HepG2 (cell line): ENCODE results near the gene MAN2B2. TPM values are rescaled to one million over a fixed set of nuclear protein-coding genes. Genes with fewer than 3 reads are reported as not detected.

Experiments used
- CSRNP1 ChIP-seq: sonication (generic); formaldehyde crosslinking; IDR thresholded peaks from 2 replicates; pipeline ENCODE4 v1.8.1; 2023; ENCODE audit warnings: mild to moderate bottlenecking, missing genetic modification reagents
- EED ChIP-seq: sonication (generic); formaldehyde crosslinking; IDR thresholded peaks from 2 replicates; pipeline ENCODE4 v1.5.0; 2020; ENCODE audit warnings: mild to moderate bottlenecking, missing genetic modification reagents
- GLI4 ChIP-seq: sonication (generic); formaldehyde crosslinking; IDR thresholded peaks from 2 replicates; pipeline ENCODE4 v1.5.1; 2020; ENCODE audit warnings: missing genetic modification reagents, mild to moderate bottlenecking, moderate library complexity, borderline replicate concordance
- MED1 ChIP-seq: sonication (generic); formaldehyde crosslinking; IDR thresholded peaks from 2 replicates; pipeline ENCODE4 v1.4.0; 2020; ENCODE audit warnings: missing genetic modification reagents
- SIX1 ChIP-seq: sonication (generic); formaldehyde crosslinking; IDR thresholded peaks from 2 replicates; pipeline ENCODE4 v1.4.0; 2020; ENCODE audit warnings: missing genetic modification reagents, borderline replicate concordance
- SSRP1 ChIP-seq: IDR thresholded peaks from 2 replicates; pipeline ENCODE4 v1.6.1; 2016; ENCODE audit warnings: control low read depth
- YEATS2 ChIP-seq: sonication (generic); formaldehyde crosslinking; IDR thresholded peaks from 2 replicates; pipeline ENCODE4 v1.4.0; 2020; ENCODE audit warnings: missing genetic modification reagents, borderline replicate concordance
- ZNF609 ChIP-seq: sonication (generic); formaldehyde crosslinking; IDR thresholded peaks from 2 replicates; pipeline ENCODE4 v1.4.0; 2020; ENCODE audit warnings: mild to moderate bottlenecking, missing genetic modification reagents, borderline replicate concordance
- ZNF639 ChIP-seq: conservative IDR thresholded peaks from 2 replicates; pipeline ENCODE4 v1.6.1; 2018; ENCODE audit warnings: missing genetic modification reagents
- ZNF703 ChIP-seq: sonication (generic); formaldehyde crosslinking; IDR thresholded peaks from 2 replicates; pipeline ENCODE4 v1.5.1; 2020; ENCODE audit warnings: missing genetic modification reagents, mild to moderate bottlenecking, moderate library complexity, borderline replicate concordance
- ZNF850 ChIP-seq: sonication (generic); formaldehyde crosslinking; conservative IDR thresholded peaks from 2 replicates; pipeline ENCODE4 v1.9.0; 2021; ENCODE audit warnings: mild to moderate bottlenecking, missing genetic modification reagents
- polyA plus RNA-seq, 8 experiments: library from polyadenylated mRNA; depleted of rRNA in 3 of 8; stranded (reverse) in 7 of 8; unstranded in 1 of 8; fragments of >200 nt; fragmentation: Illumina TruSeq in 4 of 8; extraction: Trizol in 4 of 8; gene quantifications; 2 replicates each; pipeline versions ENCODE4 v1.2.1 to v1.2.3, GENCODE V29; 2011 to 2016; ENCODE audit warnings: low read depth in 4 of 8, missing spikeins in 1 of 8, mixed read lengths in 1 of 8; ENCODE audit not compliant: insufficient read depth in 1 of 8
- total RNA-seq, 5 experiments: library from RNA; depleted of rRNA; stranded (reverse); fragments of >200 nt; fragmentation: Illumina TruSeq; extraction: Trizol; gene quantifications; 2 replicates each; pipeline ENCODE4 v1.2.3, GENCODE V29; 2016; ENCODE audit warnings: low read depth in 1 of 5
- TF ChIP-seq, protein P1 (sequence below): fragments of 450-650 bp; IDR thresholded peaks from 2 replicates; pipeline ENCODE4 v1.6.1; 2017
- TF ChIP-seq, protein P2 (sequence below): sonication (generic); formaldehyde crosslinking; IDR thresholded peaks from 2 replicates; pipeline ENCODE4 v1.5.1; 2020; ENCODE audit warnings: missing genetic modification reagents, mild to moderate bottlenecking, borderline replicate concordance

MAN2B2 gene
- total and polyA plus RNA-seq, 2 of the 13 experiments (the other 11 are each of a cell fraction or from before 2014, with no cell fraction given), result 4.8 to 5.4 TPM

- TF ChIP-seq SIX1 (CRISPR knock-in tag) (no peak), EED (CRISPR knock-in tag) (0 out of 2 replicates have a peak, but pooled peaks have one; percentile 49), MED1 (peak; percentile 12; the same call in 1 of the 2 replicates), ZNF703 (no peak), SSRP1 (CRISPR knock-in tag) (no peak), ZNF639 (CRISPR knock-in tag) (no peak), CSRNP1 (CRISPR knock-in tag) (peak; percentile 27; the same call in 1 of the 2 replicates), ZNF609 (CRISPR knock-in tag) (no peak), GLI4 (CRISPR knock-in tag) (no peak), ZNF850 (no peak), YEATS2 (CRISPR knock-in tag) (peak; percentile 23; the same call in 1 of the 2 replicates)
- TF ChIP-seq, protein P1, sequence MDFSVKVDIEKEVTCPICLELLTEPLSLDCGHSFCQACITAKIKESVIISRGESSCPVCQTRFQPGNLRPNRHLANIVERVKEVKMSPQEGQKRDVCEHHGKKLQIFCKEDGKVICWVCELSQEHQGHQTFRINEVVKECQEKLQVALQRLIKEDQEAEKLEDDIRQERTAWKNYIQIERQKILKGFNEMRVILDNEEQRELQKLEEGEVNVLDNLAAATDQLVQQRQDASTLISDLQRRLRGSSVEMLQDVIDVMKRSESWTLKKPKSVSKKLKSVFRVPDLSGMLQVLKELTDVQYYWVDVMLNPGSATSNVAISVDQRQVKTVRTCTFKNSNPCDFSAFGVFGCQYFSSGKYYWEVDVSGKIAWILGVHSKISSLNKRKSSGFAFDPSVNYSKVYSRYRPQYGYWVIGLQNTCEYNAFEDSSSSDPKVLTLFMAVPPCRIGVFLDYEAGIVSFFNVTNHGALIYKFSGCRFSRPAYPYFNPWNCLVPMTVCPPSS, result no peak
- TF ChIP-seq, protein P2, sequence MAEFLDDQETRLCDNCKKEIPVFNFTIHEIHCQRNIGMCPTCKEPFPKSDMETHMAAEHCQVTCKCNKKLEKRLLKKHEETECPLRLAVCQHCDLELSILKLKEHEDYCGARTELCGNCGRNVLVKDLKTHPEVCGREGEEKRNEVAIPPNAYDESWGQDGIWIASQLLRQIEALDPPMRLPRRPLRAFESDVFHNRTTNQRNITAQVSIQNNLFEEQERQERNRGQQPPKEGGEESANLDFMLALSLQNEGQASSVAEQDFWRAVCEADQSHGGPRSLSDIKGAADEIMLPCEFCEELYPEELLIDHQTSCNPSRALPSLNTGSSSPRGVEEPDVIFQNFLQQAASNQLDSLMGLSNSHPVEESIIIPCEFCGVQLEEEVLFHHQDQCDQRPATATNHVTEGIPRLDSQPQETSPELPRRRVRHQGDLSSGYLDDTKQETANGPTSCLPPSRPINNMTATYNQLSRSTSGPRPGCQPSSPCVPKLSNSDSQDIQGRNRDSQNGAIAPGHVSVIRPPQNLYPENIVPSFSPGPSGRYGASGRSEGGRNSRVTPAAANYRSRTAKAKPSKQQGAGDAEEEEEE, result no peak
Measured at GRCh38 chr4:6574747-6575502, at the start of gene MAN2B2 (continued).
